ENCODE data around the gene DENND5B.

DNA sequence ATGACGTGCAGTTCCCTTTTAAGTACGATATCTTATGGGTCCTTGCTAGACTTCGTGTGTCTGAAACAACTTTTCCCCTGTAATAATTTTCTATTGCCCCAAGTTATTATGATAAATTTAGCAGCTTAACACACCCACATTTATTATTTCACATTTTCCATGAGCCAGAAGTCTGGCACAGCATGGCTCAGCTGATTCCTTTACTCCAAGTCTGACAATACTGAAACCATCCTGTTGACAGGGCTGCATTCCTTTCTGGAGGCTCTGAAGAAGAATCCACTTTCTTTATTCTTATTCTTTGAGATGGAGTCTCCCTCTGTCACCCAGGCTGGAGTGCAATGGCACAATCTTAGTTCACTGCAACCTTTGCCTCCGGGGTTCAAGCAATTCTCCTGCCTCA, 80.9 kb downstream of the DENND5B start:
- TF ChIP-seq, protein P1, sequence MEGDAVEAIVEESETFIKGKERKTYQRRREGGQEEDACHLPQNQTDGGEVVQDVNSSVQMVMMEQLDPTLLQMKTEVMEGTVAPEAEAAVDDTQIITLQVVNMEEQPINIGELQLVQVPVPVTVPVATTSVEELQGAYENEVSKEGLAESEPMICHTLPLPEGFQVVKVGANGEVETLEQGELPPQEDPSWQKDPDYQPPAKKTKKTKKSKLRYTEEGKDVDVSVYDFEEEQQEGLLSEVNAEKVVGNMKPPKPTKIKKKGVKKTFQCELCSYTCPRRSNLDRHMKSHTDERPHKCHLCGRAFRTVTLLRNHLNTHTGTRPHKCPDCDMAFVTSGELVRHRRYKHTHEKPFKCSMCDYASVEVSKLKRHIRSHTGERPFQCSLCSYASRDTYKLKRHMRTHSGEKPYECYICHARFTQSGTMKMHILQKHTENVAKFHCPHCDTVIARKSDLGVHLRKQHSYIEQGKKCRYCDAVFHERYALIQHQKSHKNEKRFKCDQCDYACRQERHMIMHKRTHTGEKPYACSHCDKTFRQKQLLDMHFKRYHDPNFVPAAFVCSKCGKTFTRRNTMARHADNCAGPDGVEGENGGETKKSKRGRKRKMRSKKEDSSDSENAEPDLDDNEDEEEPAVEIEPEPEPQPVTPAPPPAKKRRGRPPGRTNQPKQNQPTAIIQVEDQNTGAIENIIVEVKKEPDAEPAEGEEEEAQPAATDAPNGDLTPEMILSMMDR (IDR thresholded peaks at IDR 0.05) = no peak
- TF ChIP-seq POLR2A (IDR thresholded peaks at IDR 0.05) (no peak), POLR2AphosphoS5 (IDR thresholded peaks at IDR 0.05) (no peak)
